GM18505 (cell line): Measurements from ENCODE around the gene FREM2.

Source experiments
- ATAC-seq: cut with Tn5 transposase; IDR thresholded peaks from one replicate; pipeline ENCODE4 v1.9.1; 2021; ENCODE audit not compliant: unreplicated experiment
- POLR2A ChIP-seq: IDR thresholded peaks from 4 replicates; pipeline ENCODE4 v1.6.1; 2011; ENCODE audit warnings: borderline replicate concordance; ENCODE audit not compliant: insufficient read depth, insufficient read length; ENCODE audit errors: extremely low read depth

Gene FREM2

GRCh38 chr13:38850868-38851626, 164.2 kb downstream of the FREM2 start:
- peak; percentile 66 for ATAC-seq
- no peak for TF ChIP-seq POLR2A

GRCh38 chr13:38854226-38854625, 167.3 kb downstream of the FREM2 start:
- ATAC-seq = no peak
- TF ChIP-seq POLR2A = no peak

- no peak for ATAC-seq
- no peak for TF ChIP-seq POLR2A
Observed at GRCh38 chr13:38856065-38856464, 169.2 kb downstream of the FREM2 start.

- no peak for ATAC-seq
- no peak for TF ChIP-seq POLR2A
Observed at GRCh38 chr13:38862443-38862842, 175.6 kb downstream of the FREM2 start.

GRCh38 chr13:38863536-38863935, 176.7 kb downstream of the FREM2 start:
- TF ChIP-seq POLR2A = no peak
- no peak for ATAC-seq

GRCh38 chr13:38866649-38867048, 179.8 kb downstream of the FREM2 start:
- no peak for ATAC-seq

GRCh38 chr13:38868399-38868798, 181.5 kb downstream of the FREM2 start:
- TF ChIP-seq POLR2A = no peak
- ATAC-seq = no peak

More at GRCh38 chr13:38866649-38867048, 179.8 kb downstream of the FREM2 start:
- TF ChIP-seq POLR2A = no peak

GRCh38 chr13:38868870-38869269, 182.0 kb downstream of the FREM2 start:
- no peak for TF ChIP-seq POLR2A

GRCh38 chr13:38871275-38871674, 184.4 kb downstream of the FREM2 start:
- TF ChIP-seq POLR2A = no peak
- ATAC-seq = no peak

More at GRCh38 chr13:38868870-38869269, 182.0 kb downstream of the FREM2 start:
- ATAC-seq = no peak

GRCh38 chr13:38872693-38873092, 185.8 kb downstream of the FREM2 start:
- no peak for ATAC-seq
- no peak for TF ChIP-seq POLR2A

GRCh38 chr13:38875186-38875875, 188.5 kb downstream of the FREM2 start:
- ATAC-seq = no peak
- TF ChIP-seq POLR2A = no peak

GRCh38 chr13:38879278-38879677, 192.4 kb downstream of the FREM2 start:
- no peak for ATAC-seq
- no peak for TF ChIP-seq POLR2A

GRCh38 chr13:38879786-38880185, 192.9 kb downstream of the FREM2 start:
- no peak for TF ChIP-seq POLR2A
- ATAC-seq = no peak

- no peak for TF ChIP-seq POLR2A
- no peak for ATAC-seq
Observed at GRCh38 chr13:38880397-38880796, 193.5 kb downstream of the FREM2 start.
